NOMO-1 (cell line): ENCODE data around the gene TRERF1.
"Not testable (repeated sequence)": the region's sequence is repeated elsewhere in the genome, so short reads cannot be mapped to it uniquely, and the experiment has no call there.

Experiments used
- DNase-seq, 2 experiments: peaks; one replicate each; lab custom pipeline; 2025; ENCODE audit not compliant: unreplicated experiment in 2 of 2; lab: John Stamatoyannopoulos, UW

TRERF1 gene

DNA sequence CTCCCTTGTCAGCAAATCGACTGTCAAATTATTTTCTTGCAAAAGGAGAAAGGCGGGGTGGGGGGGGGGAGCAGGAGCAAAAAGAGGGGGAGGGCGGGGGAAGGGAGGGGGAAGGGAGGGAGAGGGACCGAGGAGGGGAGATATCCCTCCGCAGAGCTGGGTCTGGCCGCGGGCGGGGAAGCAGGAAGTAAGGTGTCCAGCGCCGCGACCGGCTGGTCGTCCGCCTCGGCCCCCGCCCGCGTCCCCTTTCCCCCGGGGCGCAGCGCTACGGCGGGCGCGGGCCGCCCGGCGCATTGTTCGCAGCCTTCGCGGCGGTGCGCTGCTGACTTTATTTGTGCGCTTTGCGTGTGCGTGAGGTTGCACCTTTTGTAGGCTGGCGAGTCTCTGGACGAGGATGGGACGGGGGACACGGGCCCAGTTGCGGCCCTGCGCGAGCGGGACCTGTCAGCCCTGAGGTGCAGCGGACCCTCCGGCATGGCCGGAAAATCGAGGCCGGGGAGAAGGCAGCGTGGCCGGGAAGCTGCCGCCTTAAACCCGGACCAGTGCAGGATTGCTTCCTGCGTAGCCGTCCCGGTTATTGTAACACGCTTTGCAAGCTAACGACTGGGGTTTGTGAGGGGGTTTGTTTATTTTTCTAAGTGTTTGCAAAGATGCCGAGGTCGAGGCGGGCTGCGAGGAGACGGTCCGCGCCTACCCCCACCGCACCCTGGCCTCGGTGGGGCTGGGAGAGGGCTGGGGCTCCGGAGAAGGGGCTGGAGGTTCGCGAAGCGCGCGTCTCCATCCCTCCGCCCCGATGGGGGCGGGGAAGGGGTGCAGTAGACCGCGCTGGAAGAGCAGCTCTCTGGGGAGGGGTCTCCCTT is 675 bp upstream of the TRERF1 start:
- DNase-seq: peak in 1 of 2 experiments; percentile 78

DNA sequence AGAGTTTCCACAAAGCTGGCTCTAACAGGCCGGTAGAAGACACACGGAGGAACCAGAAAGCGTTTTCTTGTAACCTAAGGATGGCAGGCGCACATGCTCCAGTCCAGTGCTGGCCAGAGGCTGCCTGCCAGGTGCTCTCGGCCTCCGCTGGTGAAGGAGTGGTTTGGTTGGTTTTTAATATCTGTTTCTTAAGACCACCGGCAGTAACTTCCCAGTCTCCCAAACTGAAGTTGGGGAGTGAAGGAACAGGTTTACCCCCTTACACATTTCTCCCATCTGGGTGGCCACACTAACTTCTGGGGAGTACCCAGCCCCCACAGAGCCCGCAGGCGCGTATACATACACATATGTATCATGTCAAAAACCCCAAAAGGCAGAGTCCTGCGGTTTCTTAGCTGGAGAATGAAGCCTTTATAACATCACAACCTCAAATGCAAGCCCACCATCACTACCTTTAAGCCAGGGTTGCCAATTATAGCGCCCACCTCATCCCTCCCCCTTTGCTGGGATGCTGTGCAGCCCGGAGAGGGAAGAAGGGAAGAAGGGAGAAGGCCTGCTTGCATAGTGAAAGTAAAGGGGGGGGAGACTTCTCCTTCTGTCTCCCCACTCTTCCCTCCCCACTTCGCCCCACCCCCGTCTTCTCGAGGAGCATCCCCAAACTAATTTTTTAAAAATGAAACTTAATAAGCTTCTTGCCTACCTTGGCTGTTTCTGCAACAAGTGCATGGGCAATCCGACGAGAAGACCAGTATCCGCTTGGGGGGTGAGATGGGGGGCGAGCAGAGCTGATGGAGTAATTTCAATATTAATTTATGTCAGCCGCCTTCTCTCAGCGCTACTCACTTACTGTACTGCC is 1.0 kb downstream of the TRERF1 start:
- DNase-seq: peak; percentile 51 to 63

DNA sequence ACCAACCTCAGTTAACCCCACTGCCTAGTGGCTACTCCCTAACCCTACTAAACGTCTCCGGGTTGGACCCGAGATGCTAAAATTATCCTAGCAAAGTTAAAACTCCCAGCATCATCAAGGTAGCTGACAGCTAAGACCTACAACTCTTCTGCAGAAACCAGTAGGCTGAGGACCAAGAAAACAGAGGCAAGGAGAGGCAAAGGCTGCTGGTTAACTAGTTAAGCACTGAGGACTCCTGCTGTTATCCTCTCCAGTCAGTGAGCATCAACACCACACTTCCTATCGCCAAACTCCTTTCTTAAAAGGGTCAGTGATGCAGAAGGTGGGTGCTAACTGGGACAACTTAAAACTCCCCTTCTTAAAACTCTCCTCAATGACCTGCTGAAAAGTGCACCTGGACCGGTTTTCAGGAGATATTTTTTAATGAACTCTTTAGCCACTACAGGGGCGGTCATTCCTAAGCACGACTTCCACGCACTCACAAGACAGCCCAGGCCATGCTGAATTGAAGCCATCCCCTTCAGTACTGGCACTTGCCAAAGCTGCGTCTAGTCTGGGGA is 1.7 kb downstream of the TRERF1 start:
- DNase-seq: no peak

DNA sequence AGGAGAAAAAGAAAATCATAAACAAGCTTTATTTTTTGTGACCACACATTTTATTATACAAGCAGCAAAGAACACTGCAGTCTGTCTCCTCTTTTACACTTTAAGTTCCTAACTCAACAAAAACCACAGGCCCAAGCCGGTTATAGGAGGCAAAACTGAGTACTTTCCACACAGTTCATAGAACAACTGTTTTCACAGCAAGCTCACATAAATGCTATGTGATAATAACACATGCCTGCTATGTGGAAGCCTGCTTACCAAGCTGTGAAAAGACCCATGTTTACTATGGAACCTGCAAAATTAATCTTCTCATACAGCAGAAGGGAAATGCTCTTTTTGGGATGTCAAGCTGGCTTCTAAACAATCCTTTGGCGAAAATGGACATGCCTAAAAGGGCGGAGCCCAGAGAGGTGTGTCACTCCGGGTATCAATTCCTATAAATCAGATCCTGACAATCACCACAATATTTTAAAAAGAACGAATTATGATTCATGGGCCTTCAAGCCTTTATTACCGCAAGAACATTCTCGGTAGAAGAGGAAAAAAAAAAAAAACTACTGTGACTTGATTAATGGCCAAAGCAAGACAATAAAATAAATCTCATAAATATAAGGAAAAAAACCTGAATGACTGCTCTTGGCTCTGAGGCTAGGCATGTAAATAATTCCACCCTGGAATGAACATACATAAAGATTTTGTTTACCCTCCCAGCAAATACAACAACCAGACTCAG is 2.6 kb downstream of the TRERF1 start:
- DNase-seq: no peak

DNA sequence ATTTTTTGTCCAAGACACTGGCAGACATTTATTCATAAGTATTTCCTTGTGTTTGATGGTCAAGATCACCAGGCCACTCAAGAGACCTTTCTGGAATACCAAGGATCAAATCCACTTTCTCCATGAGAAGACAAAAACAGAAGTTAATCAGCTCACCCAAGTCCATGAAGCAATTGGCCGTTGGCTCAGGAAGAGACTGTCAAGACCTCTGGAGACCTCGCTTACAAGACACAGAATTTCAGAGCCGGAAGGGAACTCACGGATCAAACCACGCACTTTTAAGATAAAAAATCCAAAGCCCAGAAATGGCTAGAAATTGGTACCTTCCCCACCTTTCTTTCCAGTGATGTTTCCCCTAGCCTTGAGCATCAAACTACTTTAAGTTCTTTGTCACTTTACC is 3.3 kb downstream of the TRERF1 start:
- peak in 1 of 2 experiments; percentile 42 for DNase-seq

DNA sequence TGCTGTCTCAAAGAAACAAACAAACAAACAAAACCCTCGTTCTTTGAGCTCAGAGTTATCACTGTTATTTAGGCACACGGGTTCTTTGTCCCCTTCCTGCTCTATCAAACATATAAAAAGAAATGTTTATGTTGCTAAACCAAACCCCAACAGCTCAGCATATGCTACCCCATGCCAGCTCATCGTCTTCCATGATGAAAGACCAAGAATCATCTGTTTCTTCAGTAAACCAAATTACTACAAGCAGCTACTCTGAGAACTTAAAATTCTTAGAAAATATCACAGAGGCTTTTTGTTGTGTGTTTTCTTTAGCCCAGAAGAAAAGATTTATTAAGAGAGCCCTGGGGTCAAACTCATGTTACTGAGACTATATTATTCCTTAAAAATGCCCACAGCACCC is 4.7 kb downstream of the TRERF1 start:
- no peak for DNase-seq

DNA sequence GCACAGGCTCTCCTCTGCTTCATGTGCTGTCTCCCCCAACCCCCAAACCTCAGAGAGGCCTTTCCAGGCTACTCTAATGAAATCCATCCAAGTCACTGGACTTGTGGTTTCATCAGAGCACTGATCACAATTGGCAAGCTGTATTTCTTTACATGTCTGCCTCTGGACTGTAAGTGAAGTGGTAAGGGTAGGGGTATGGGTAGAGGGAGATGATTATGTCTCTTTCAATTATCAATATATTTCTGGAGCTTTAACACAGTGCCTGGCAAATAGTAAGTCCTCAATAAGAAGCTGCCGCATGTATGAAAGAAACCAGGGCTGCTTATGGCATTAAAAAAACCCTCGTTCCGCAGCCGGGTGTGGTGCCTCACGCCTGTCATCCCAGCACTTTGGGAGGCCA is 5.4 kb downstream of the TRERF1 start:
- no peak for DNase-seq

DNA sequence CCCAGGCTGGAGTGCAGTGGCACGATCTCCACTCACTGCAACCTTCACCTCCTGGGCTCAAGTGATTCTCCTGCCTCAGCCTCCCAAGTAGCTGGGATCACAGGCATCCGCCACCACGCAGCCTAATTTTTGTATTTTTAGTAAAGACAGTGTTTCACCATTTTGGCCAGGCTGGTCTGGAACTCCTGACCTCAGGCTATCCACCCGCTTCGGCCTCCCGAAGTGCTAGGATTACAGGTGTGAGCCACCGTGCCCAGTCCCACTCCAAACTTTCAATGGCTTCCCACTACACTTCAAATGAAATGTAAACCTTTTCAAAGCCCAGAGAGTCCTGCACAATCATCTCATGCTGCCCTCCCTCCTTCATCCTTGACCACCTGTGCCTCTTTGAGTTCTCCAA is 5.8 kb downstream of the TRERF1 start:
- not testable (repeated sequence) for DNase-seq

DNA sequence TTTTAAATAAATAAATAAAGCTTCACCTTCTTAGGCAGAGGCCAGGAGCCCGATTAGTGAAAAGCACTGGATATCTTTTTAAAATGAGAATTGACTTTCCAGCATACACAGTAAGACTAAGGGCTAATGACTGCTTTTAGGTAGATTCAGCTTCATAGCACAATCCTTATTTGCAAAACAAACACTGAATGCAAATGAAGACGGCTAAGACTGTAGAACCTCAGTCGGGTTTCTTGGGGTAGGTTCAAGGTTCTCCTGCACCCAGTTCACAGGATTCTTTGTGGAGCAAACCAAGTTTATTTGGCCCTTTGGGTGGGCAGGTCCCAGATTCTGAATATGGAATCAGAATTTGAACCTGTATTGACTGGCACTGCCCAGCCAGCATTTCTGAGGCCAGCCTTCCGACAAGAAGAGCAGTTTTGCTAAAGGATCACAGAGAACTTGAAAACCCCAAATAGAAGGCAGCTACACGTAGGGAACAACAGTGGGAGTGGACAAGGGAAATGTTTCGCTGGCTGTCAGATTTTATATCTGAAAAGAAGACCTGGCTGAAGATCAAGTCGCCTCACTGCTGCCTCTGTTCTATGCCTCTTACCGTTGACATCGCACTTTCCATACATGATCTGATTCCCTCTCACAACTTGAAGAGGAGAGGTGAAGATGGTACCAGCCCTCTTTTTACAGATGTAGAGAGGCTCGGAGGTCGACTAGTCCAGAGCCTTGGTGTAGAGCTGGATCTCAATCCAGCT is 8.2 kb downstream of the TRERF1 start:
- no peak for DNase-seq

DNA sequence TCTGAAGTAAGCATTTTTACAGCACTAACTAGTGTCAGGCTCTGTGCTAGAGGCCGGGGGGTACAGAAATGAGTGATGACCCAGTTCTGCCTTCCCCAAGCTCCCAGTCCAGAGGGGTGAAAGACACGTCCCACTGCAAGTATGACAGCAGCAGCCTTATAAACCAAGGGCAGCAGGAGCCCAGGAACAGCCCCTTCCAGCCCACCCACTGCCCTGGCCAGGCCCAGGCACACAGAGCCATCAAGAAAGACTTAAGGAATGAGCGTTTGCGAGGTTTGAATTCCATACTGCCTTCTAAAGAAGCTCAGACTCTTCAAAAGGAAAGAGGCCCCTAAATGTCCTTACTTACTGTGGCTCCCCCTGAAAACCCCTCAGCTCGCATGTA is 10.0 kb downstream of the TRERF1 start:
- no peak for DNase-seq

DNA sequence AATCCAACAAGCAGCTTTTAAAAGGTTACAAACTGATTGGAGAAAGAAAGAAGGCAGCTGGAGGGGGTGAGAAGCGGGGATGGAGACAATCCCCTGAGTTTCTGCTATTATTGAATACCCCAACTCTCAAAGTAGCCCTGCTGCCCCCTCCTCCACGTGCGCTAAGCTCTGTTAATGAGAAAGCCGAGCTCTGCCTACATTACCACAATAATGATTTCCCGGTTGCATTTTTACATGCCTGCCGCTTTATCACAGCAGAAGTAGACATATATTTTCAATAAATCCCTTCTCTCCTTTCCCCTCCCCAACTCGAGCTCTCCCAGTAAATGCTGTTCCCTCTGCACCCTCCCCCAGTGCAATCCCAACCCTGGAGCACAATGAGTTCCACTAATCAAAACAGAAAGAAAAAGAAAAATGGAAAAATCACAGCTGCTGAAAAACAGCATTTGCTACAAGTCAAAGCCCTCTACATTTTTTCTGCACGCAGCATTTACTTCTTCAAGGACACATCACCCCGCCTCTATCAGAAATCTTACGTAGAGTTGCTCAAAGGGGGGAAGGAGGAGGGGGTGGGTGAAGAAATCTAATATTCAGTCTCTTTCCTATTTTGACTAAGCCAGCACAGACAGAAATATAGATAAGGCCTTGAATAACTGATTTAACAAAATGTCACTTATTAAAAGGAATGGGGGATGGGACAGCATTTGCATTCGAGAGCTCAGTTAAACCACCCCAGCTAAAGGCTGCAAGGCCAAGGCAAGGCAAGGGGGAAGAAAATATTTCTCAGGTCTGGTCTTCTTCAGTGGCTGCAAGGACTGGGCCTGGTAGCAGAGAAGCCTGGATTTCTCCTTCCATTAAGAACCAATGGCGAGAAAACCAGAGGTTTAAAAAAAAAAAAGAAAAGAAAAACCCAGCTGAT is 10.7 kb downstream of the TRERF1 start:
- no peak for DNase-seq

DNA sequence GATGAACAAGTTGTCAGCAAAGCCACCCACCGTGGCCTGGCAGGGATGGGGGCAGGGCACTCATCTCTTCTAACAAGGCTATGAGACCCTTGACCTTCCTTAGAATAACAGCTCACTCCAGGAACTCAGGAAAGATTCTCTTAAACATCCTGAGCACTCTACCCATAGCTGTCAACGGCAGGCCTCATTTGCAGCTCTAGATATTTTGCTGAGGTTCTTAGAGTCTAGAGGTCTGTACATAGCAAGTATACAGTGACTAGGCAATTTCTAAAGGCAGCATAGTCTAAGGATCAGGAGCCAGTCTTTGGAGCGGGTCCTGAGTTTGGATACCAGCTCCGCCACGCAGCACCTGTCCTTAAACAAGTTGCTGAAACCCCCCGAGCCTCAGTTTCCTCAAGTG is 11.7 kb downstream of the TRERF1 start:
- DNase-seq: no peak

DNA sequence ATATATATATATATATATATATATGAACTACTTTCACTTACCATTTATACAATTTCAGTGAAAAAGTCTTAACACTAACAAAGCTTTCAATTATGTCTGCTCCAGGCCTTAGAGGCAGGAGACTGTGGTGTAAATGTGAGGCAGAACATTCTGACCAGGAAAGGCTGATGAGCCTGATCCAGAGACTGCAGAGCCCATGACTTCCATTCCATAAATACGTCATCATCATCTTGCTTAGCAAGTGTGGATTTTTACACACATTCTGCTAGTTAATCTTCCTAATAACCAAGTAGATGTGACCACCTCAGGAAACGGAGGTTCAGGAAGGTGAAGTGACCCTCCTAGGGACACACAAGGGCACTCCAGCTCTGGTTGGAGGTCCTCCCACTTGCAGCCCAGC is 14.9 kb downstream of the TRERF1 start:
- no peak for DNase-seq

DNA sequence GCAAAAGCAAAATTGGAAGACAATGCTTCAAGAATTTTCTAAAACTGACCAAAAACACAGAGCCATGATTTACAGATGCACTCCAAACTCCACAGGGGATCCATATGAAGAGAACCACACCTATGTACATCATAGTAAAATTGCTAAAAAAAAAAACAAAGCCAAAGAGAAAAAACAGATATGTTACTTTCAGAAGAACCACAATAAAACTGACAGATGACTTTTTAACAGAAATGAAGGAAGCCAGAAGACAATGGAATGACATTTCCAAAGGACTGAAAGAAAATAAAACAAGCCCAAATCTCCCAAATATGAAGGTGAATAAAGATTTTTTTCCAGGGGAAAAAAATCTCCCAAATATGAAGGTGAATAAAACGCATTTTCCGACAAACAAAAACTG is 17.5 kb downstream of the TRERF1 start:
- no peak for DNase-seq

DNA sequence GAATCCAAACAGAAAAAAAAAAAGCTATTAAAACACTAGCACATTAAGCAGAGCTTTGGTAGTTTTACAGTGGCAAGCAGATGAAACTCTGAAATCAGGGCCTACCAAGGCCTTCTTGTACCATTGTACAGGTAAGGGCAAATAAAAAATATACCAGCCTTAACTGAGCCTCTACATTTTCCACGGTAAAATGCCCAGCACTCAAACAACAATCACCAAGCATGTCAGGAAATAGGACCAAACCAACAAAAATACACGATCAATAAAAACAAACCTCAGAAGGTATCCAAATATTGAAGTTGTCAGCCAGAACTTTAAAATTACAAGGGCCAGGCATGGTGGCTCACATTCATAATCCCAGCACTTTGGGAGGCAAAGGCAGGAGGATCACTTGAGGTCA is 18.3 kb downstream of the TRERF1 start:
- DNase-seq: no peak

DNA sequence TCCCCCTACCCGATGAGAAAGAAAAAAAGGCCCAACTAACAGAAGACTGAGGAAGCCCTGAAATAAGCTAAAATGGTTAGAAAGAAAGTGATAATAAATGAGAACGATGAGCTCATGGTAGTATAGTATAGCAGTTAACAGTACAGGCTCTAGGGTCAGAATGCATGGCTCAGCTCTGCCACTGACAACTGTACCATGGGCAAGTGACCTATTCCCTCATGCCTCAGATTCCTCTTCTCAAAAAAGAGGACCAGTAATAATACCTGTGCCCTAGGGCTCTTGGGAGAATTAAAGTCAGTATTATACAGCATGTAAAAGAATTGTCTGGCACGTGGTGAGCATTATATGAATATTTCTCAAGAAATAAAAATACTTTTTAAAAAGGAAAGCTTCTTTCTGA is 19.8 kb downstream of the TRERF1 start:
- DNase-seq: no peak

DNA sequence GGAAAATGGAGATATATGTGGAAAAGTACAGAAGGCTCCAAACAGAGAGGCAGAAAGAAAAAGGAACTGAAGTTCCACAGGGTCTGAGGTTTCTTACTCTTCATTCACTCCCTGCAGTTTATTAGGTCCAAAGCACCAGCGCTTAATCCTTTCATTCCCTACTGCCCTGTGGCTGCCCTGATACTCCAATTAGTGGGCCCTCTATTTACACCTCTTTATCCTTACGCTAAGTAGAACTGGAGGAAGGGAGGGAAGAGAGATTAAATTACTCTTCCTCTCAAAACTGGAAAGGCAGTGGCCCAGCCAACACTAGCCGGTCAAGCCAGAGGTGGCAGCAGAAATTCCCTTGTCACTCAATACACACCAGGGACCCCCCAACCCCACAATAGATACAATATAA is 20.4 kb downstream of the TRERF1 start:
- DNase-seq: no peak

DNA sequence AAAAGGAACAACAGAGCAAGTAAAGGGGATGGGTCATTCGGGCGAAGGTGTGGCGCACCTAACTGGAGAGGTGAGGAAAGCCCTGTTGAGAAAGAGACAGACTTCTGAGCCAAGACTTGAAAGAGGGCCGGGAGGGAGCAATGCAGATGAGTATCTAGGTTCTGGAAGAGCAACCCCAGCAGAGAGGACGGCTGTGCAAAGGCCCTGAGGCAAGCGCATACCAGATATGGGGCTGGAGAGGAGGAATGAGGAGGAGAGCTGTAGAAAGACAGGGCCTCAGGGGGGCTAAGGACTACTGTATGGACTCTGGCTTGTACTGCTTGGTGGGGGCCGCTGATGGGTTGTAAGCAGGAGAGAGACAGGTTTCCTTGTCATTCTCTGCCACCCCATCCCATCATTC is 21.9 kb downstream of the TRERF1 start:
- DNase-seq: no peak

DNA sequence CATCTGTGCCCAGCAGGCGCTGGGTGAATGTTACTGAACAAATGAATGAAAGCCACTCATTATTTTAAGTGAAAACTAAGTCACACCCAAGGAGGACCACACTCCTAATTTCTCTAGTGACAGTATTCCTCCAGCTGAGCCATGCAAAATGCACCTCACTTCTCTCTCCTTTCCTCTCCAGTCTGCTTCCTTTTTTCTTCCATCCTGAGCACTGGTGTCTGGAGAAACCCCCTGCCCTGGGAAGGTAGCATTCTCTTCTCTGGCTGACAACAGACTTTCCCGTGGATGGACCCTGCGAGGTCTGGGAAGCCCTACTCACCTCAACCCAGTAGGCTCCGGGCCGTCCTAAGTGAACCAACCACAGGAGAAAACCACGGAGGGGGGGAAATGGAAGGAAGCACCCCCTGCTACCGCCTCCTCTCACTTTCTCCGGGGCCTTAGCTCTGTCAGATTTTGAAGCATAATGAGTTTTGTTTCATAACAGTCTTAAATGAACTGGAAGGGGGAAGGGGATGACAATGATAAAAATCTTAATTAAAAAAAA is 22.6 kb downstream of the TRERF1 start:
- no peak for DNase-seq
